Heart right ventricle (tissue), 16 donors: ENCODE data around the gene CAPZB. TPM values are rescaled to one million over a fixed set of nuclear protein-coding genes. Genes with fewer than 3 reads are reported as not detected.

Experiments
- ATAC-seq, 8 donors: fragments of 200-7000 bp; cut with Tn5 transposase; one replicate each; pipeline ENCODE4 v1.9.1; 2020; ENCODE audit warnings: mild to moderate bottlenecking in 8 of 8, moderate library complexity in 8 of 8, moderate number of reproducible peaks in 1 of 8
- DNase-seq, 2 donors: peaks; one replicate each; pipeline ENCODE4 v3.0.0-alpha.2; 2020
- H3K27ac ChIP-seq, 10 donors: fragments of 200-600 bp; sonication (generic) in 2 of 10; one replicate each; pipeline versions ENCODE4 v1.5.0 to v1.8.0; 2020 to 2022; ENCODE audit warnings: mild to moderate bottlenecking in 3 of 10
- H3K27me3 ChIP-seq, 7 donors: fragments of 200-600 bp; one replicate each; pipeline ENCODE4 v1.8.0; 2021 to 2022; ENCODE audit warnings: mild to moderate bottlenecking in 2 of 7
- H3K36me3 ChIP-seq, 9 donors: fragments of 200-600 bp; sonication (generic) in 1 of 9; one replicate each; pipeline versions ENCODE4 v1.5.0 to v1.8.0; 2020 to 2022; ENCODE audit warnings: mild to moderate bottlenecking in 2 of 9
- H3K4me1 ChIP-seq, 9 donors: fragments of 200-600 bp; sonication (generic) in 1 of 9; one replicate each; pipeline versions ENCODE4 v1.5.0 to v1.8.0; 2020 to 2022; ENCODE audit warnings: mild to moderate bottlenecking in 4 of 9
- H3K4me3 ChIP-seq, 10 donors: fragments of 200-600 bp; sonication (generic) in 2 of 10; one replicate each; pipeline versions ENCODE4 v1.5.0 to v1.8.0; 2020 to 2022; ENCODE audit warnings: mild to moderate bottlenecking in 7 of 10, moderate library complexity in 2 of 10
- H3K9me3 ChIP-seq, 11 donors: fragments of 200-600 bp in 10 of 11; sonication (generic) in 2 of 11; one replicate each; pipeline versions ENCODE4 v1.5.0 to v1.8.0; 2013 to 2022; ENCODE audit warnings: mild to moderate bottlenecking in 2 of 11, control low read depth in 1 of 11, moderate library complexity in 1 of 11
- WGBS, 2 donors: extraction: QIAGEN DNeasy Blood & Tissue Kit; methylation state at CpG; one replicate each; pipeline ENCODE4 v1.1.7; 2013; ENCODE audit warnings: inconsistent platforms in 1 of 2; 5-methylcytosine and 5-hydroxymethylcytosine counted together
- intact Hi-C, 10 donors: fragments of 100-400 bp; cut with DNase I; formaldehyde crosslinking; loops; one replicate each; pipeline versions ENCODE4 v1.11.1 to v1.14.2; 2022
- polyA plus RNA-seq, 2 donors: library from polyadenylated mRNA; stranded (reverse); fragments of 200-250 nt; gene quantifications; one replicate each; pipeline ENCODE4 v1.2.3, GENCODE V29; 2013
- total RNA-seq, 10 donors: library from RNA; stranded (reverse); fragmentation: NEBNext Ultra II Directional in 3 of 10; extraction: Animal tissue kit (Norgen Biotek cat#: 25700) in 3 of 10; gene quantifications; one replicate each; pipeline versions ENCODE4 v1.2.1 to v1.2.4, GENCODE V29; 2021 to 2023
- TF ChIP-seq, protein P1 (sequence below), 9 donors: fragments of 200-600 bp; sonication (generic) in 2 of 9; IDR thresholded peaks; one replicate each; pipeline versions ENCODE4 v1.5.0 to v1.8.0; 2021 to 2022; ENCODE audit warnings: antibody characterized with exemption in 9 of 9, mild to moderate bottlenecking in 5 of 9, moderate library complexity in 1 of 9
- donor health status: Arrhythmogenic right ventricular cardiomyopathy.
- donor health status: ischemic (EF 13 %, LVEDD 7.1; RV severe dilation, severe dysfunction).
- donor health status: healthy with polysubstance abuse.
- donor health status: DM: no; HTN: yes; CAD: no.
- donor health status: DM: no; HTN: no; CAD: no.
- donor health status: ischemic (EF 25% LVEDD 6.9; RV normal size, moderate dysfunction).
- donor health status: ischemic (EF 25% LVEDD 5.7; RV mildly dilated, moderate dysfunction).
- donor health status: healthy.
- donor health status: DM: yes; HTN: yes; CAD: no.
- donor health status: Ischemic cardiomyopathy.
- donor health status: ischemic (EF 35%, LVEDD 5.7; RV mildly dilated, moderate dysfunction).
- donor health status: nonischemic (EF 11% LVEDD 7.7; RV severe dilation, severe dysfunction).
- donor health status: DM: yes; HTN: yes; CAD: no.
- donor health status: PGD.
- donor health status: ischemic (EF 29% LVEDD 5.4; RV normal size, mild dysfunction).
- donor health status: nonischemic (EF 23%, LVEDD 6.1; RV moderate dilation, normal function).

Gene CAPZB
- total and polyA plus RNA-seq, 12 donors = 158 to 307 (median 228) TPM

DNA sequence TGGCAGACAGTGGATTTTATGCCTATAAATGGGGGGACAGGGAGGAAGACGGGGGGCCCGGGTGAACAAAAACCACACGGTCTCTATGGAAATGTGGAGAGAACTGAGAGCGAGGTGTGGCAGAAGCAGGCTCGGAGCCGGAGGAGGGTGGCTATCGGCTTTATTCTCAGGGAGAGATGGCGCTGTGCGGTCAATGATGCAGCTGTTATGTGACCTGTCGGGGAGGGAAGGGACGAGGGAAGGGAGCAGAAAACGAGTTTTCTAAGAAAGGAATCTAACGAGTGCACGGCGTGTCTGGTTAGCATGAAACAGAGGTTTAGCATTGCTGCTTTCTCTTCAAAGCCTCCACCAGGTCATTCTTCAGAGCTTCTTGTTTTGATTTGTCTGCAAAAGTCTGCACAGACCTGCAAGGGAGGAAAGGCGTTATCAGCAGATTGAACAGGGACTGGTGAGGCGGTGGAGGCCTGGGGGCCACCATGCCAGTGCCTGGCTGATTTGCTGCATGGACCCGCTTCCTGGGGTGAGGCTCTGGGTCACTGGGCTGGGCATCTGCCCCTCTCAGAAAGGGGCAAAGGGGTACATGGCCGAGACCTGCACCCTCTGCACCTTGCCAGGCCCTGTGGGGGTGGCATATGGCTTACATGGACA is 146.0 kb downstream of the CAPZB start:
- no peak for ATAC-seq
- peaks cover 0 to 70% (median 19%) of the 10 kb centered on the region in 9 donors for H3K36me3 ChIP-seq

DNA sequence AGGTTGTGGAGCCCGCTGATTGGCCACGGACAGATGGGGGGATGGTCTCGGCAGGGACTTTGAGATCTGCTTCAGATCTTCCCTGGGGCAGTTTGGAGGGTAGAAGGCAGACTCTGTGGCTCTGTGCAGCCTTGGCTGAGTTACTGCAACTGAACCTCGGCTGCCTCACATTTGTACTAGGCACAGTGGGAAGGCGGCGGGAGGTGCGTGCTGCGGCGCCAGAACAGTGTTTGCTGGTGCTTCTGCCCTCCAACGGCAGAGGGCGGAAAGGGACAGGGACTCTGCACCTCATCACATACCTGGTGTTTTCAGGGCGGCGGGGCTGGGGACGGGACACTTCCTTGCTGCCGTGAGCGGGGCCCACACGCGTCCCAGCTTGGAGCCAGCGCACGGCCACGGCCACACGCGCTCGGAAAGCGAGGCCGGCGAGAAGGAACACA is 147.0 kb downstream of the CAPZB start:
- intact Hi-C loops = loop anchor here in 1 of 10 donors (10.0 kb wide), 1 partner anchor 316 kb away; no protein-coding TSS in a partner anchor

More for the DNA sequence above, 146.0 kb downstream of the CAPZB start:
- 87 to 90% methylated on average over 19 of the region's 19 CpGs for WGBS, 2 donors
- TF ChIP-seq, protein P1, sequence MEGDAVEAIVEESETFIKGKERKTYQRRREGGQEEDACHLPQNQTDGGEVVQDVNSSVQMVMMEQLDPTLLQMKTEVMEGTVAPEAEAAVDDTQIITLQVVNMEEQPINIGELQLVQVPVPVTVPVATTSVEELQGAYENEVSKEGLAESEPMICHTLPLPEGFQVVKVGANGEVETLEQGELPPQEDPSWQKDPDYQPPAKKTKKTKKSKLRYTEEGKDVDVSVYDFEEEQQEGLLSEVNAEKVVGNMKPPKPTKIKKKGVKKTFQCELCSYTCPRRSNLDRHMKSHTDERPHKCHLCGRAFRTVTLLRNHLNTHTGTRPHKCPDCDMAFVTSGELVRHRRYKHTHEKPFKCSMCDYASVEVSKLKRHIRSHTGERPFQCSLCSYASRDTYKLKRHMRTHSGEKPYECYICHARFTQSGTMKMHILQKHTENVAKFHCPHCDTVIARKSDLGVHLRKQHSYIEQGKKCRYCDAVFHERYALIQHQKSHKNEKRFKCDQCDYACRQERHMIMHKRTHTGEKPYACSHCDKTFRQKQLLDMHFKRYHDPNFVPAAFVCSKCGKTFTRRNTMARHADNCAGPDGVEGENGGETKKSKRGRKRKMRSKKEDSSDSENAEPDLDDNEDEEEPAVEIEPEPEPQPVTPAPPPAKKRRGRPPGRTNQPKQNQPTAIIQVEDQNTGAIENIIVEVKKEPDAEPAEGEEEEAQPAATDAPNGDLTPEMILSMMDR (IDR thresholded peaks at IDR 0.05) = no peak
- intact Hi-C loops = loop anchor here in 1 of 10 donors (10.0 kb wide), 1 partner anchor 315 kb away; no protein-coding TSS in a partner anchor
- H3K9me3 ChIP-seq = no peaks in the 10 kb centered on the region
- peaks cover 0 to 25% (median 13%) of the 10 kb centered on the region in 9 donors for H3K4me1 ChIP-seq
- H3K27me3 ChIP-seq = no peaks in the 10 kb centered on the region
- H3K4me3 ChIP-seq = no peak overlapping the region
- DNase-seq = no peak
- H3K27ac ChIP-seq = no peak overlapping the region

DNA sequence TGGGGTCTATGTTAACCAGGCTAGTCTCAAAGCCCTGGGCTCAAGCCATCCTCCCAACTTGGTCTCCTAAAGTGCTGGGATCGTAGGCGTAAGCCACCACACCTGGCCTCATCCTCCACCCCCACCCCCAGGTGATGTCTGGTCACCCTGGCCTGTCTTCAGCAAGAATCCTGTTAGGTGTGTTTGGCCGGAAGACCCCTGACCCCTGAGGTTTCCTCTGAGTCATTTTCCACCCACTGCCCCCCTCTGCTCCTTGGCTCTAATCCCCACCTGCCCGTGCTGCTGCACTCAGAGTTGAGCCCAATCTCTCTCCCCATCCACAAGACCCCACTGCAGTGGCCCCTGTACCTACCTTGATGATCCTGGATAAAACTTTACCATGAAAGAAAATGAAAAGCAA is 148.1 kb downstream of the CAPZB start:
- ATAC-seq (no peak), DNase-seq (no peak)
- Histone ChIP-seq H3K36me3 (peaks cover 0 to 57% (median 12%) of the 10 kb centered on the region in 9 donors), H3K9me3 (no peaks in the 10 kb centered on the region), H3K4me3 (no peak overlapping the region), H3K27me3 (no peaks in the 10 kb centered on the region), H3K4me1 (peaks cover 0 to 13% (median 8%) of the 10 kb centered on the region in 9 donors), H3K27ac (no peak overlapping the region)
- WGBS, 2 donors = 90 to 91% methylated on average over 4 of the region's 4 CpGs
- intact Hi-C loops = loop anchor here in 1 of 10 donors (10.0 kb wide), 1 partner anchor 318 kb away; no protein-coding TSS in a partner anchor
- TF ChIP-seq, protein P1 (IDR thresholded peaks at IDR 0.05) = no peak

More for the DNA sequence above, 147.0 kb downstream of the CAPZB start:
- H3K4me3 ChIP-seq = no peak overlapping the region
- H3K9me3 ChIP-seq = no peaks in the 10 kb centered on the region
- no peaks in the 10 kb centered on the region for H3K27me3 ChIP-seq
- H3K27ac ChIP-seq = no peak overlapping the region
- no peak for DNase-seq
- no peak for ATAC-seq
- 83 to 90% methylated on average over 27 of the region's 27 CpGs for WGBS, 2 donors
- H3K4me1 ChIP-seq = peaks cover 0 to 19% (median 12%) of the 10 kb centered on the region in 9 donors
- TF ChIP-seq, protein P1 (IDR thresholded peaks at IDR 0.05) = no peak
- peaks cover 0 to 60% (median 12%) of the 10 kb centered on the region in 9 donors for H3K36me3 ChIP-seq

DNA sequence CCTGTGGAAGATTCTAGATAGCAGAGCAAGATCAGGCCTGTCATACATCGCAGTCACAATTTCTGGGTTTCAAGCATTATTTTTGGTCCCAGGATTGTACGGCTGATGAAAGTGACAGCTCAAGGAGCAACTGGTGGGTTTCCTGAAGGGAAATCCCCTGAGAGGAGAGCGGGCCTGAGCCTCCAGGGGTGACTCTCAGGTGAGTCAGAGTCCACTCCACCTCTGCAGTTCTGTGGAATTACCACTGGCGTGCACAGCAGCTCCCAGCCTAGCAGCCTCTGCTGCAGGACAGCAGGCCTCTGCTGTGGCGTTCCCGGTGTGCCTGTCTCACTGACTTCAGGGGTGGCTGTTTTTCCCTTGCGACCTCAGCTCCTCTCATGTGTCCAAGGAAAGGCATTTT is 148.8 kb downstream of the CAPZB start:
- Histone ChIP-seq H3K9me3 (no peaks in the 10 kb centered on the region), H3K36me3 (peaks cover 0 to 55% (median 12%) of the 10 kb centered on the region in 9 donors), H3K4me3 (no peak overlapping the region), H3K4me1 (peaks cover 0 to 5% (median 1%) of the 10 kb centered on the region in 9 donors), H3K27ac (no peak overlapping the region), H3K27me3 (no peaks in the 10 kb centered on the region)
- no peak for ATAC-seq
- TF ChIP-seq, protein P1 (IDR thresholded peaks at IDR 0.05) = no peak
- DNase-seq = no peak
- intact Hi-C loops = loop anchor here in 1 of 10 donors (10.0 kb wide), 1 partner anchor 318 kb away; no protein-coding TSS in a partner anchor
- WGBS, 2 donors = 88 to 91% methylated on average over 7 of the region's 7 CpGs
